Activated gamma-delta T cell treated with anti-CD3 and anti-CD28 coated beads, Interleukin-2, amount 50 U/mL, for 16 hours (primary cell): Measurements from ENCODE around the gene UROS.

Experiments used
- DNase-seq: peaks from one replicate; pipeline ENCODE4 v3.0.0-alpha.2; 2020; ENCODE audit warnings: low read depth

UROS gene

GRCh38 chr10:125788156-125789034 is 34.7 kb downstream of the UROS start:
- DNase-seq, result no peak

DNA sequence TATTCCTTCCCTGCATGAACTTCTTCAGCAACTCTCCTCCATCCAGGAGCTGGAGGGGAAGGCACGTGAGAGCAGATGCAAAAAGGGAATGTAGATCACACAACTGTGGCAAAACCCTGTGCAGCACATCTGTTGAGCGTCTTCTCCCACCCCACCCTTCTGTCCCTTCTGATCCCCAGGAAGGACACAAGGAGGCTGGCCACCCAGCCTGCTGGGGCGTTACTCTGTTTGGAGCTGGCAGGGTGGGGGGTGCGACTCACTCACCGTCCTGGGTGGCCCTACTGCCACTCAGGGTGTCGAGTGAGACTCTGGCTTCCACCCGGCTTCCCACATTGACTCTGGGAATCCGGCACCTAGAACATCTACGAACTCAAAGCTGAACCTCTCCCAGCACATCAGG is 37.3 kb downstream of the UROS start:
- no peak for DNase-seq

DNA sequence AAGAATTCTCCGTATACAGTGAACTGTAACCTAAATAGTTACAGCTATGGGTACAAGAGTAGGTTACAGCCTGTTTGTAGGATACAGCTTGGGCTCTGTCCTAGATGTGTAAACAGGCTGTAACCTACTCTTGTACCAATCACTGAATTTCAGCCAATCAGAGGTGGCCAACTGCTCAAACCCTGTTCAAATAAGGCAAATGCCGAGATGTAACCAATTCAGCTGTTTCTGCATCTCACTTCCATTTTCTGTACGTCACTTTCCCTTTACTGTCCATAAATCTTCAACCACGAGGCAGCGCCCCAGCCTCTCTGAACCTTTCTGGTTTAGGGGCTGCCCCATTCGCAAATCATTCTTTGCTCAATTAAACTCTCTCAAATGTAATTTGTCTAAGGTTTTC is 39.1 kb downstream of the UROS start:
- DNase-seq, result no peak

DNA sequence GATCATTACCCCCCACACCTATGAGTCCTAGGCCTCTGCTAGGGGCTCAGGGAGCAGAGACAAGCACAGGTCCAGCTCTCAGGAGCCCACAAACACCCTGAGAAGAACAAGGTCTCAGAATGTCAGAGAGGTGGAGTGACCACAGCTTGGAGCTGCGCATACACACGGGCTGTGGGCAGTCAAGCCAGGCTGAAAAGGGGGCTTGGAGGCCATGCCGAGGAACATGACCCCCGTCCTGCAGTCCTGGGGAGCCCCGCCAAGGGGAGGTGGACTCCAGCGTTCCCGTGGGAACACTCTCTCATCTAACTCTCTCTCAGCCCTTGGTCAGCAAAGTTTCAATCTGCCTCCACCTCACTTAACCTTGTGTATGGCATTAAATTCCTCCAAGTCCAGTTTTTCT is 39.6 kb downstream of the UROS start:
- no peak for DNase-seq

DNA sequence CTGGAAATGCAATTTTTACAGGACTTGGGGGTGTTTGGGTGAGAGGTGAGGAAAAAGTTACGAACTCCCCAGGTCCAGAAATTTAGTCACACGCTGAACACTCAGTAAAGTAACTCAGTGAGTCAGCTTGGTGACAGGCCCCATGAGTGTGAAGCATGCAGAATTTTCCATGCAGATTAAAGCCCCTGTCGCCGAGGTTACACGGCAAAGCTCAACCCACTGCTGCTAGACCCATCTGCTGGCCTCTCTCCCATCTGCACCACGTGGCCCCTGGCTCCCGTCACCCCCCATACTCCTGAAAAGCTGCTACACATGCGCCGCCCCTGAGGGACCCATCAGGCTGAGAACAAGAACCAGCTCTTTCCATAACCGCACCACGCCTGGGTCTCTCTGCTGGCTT is 40.4 kb downstream of the UROS start:
- no peak for DNase-seq

DNA sequence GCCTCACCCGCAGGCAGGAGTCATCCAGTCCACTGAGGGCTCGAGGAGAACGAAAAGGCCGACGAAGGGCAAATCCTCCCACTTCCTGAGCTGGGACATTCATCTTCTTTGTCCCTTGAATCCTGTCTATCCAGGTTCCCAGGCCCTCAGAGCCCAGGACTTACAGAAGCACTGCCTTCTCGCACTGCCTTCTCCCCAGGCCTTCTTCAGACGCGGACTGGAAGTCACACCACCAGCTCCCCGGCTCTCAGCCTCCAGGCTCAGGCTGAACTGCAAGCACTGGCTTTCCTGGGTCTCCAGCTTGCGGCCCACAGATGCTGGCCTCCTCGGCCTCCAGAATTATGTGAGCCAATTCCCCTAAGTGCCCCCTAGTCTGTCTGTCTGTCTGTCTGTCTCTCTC is 41.0 kb downstream of the UROS start:
- no peak for DNase-seq

- DNase-seq, result no peak
Measured at GRCh38 chr10:125781374-125781773, 41.7 kb downstream of the UROS start.

- no peak for DNase-seq
Measured at GRCh38 chr10:125779403-125780327, 43.4 kb downstream of the UROS start.

GRCh38 chr10:125778556-125778955 is 44.5 kb downstream of the UROS start:
- DNase-seq, result no peak

DNA sequence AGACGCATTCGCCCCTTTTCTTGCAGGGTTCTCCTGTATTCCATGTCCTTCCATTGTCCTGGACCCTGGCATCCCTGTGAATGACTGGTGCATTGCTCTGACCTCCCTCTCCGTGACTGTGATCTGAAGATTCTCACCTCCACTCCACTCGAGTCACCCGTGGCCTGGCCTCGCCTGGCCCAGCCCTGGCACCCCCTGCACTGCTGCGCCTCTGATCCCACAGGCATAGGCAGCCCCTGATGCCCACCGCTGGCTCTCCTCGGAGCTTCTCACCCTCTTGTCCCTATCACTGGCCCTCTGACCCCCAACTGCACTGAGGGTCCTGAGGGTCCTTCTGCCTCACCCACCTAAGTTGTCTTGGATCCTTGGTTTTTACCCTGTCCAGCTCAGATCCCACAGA is 45.3 kb downstream of the UROS start:
- no peak for DNase-seq

DNA sequence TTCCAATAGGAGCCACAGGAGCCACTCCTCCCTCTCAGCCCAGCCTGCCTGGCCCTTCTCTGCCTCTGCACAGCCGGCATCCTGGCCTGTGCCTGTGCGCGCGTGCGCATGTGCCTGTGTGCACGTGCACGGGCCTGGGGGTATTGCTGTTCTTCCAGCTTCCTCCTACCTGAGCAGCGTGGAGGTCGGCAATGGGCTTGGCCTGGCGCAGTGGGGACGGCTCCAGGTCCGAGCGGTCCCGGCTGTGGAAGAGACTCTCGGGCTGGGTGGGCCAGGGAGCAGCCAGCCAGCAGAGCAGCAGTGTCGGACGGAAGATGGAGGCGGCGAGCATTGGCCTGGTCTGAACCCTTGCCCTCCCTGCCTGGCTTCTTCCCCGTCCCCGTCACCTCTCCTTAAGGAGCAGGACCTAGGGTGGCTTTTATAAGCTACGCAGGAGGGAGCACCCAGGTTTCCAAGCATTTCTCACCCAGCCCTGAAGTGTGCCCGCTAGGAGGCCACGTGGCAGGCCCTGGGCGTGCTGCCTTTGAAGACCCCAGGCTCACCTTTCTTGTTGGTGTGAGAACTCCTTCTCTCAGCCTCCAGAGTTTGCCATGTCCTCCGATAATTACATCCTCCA is 47.5 kb downstream of the UROS start, which contains the start of gene MMP21:
Gene MMP21, minus strand, starts transcription at position 331 of the 616 bp plus-strand sequence. Its CDS starts 0 bp downstream, at position 331.
- no peak for DNase-seq

GRCh38 chr10:125774581-125775191 is 48.4 kb downstream of the UROS start:
- DNase-seq, result no peak

- DNase-seq, result no peak
Measured at GRCh38 chr10:125773687-125774543, 49.1 kb downstream of the UROS start.

DNA sequence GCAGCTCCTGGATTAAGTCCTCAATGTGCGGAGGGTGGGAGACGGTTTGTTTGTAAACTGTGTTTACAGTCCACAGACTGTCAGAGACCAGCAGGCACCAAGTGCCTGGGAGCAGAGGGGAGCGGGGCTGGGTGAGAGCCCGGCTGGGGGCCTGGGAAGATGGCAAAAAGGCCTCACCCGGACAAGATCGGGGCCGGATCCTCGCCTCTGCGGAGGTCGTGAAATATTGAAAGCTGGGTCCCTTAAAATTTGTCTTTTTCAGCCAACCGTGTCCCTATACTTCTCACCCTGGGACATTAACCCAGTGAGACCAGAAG is 50.2 kb downstream of the UROS start:
- no peak for DNase-seq

DNA sequence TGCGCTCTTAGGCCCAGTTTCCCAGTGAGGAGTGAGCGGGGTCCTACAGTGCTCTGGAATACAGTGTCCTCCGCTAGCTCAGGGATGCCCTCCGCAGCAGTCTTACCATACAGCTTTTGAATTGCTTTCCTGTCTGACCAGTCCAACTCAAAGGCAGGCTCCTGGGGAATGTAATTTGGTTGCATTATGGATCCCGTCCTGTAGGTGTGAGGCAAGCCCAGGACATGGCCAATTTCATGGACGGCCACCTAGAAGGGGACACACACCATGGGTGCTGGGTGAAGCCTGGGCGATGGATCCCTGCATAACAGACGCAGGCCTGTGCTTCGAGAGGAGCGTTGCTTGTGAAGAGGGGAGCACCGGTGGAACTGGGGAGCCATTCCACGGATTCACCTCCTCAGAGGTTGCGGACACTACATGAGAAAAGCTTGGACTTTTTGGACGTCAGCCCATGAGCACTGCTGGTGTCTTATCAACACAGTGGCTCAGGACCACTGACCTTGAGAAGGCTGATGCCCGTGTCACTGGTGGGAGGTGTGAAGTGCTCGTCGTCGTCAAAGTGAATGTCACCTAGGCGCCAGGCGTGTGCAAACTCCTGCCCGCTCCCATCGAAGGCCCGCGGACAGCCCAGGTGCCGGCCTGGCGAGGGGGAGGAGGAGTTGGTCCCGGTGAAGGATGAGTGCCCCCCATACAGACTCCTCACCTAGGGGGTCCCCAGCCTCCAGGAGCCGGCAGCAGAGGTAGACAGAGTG is 50.8 kb downstream of the UROS start:
- DNase-seq, result no peak

- DNase-seq, result no peak
Measured at GRCh38 chr10:125770844-125771243, 52.2 kb downstream of the UROS start.

- no peak for DNase-seq
Measured at GRCh38 chr10:125769175-125769574, 53.9 kb downstream of the UROS start.

- no peak for DNase-seq
Measured at GRCh38 chr10:125768219-125768855, 54.7 kb downstream of the UROS start.

- DNase-seq, result no peak
Measured at GRCh38 chr10:125766511-125766910, 56.5 kb downstream of the UROS start.

DNA sequence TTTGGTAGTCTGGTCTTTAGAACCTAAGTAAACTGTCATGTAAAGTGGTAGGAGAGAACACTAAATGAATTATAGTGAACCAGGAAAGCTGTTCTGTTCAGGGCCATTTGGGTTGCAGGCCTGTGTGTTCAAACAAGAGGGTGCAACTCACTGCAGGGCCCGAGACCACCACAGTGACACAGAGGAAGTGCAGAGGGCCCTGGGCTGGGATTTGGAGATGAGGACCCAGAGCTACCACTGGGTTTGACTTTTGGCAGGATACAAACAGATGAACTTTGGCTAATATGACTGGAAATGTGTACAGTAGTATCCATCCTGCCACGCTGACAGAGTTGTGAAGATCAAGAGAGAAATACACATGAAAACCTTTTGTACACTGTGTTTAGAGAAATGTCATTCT is 57.2 kb downstream of the UROS start:
- DNase-seq, result no peak
